ENCODE data around the gene JMJD8.

The JMJD8 gene

GRCh38 chr16:720447-720989, 36.4 kb upstream of the JMJD8 start:
- Histone ChIP-seq H3K4me1 (ENCODE audit: control insufficient read depth, low read depth, low read length) (peaks cover 18% of the 10 kb centered on the region), H3K9me3 (ENCODE audit: control insufficient read depth, low read depth, low read length) (no peaks in the 10 kb centered on the region), H3K9ac (ENCODE audit: low read length) (peak overlapping the region; percentile 75), H3K27ac (ENCODE audit: low read length) (peak overlapping the region; percentile 31), H3K27me3 (ENCODE audit: control insufficient read depth, insufficient read depth, low read length) (peaks cover 14% of the 10 kb centered on the region), H3K36me3 (ENCODE audit: control insufficient read depth, low read depth, low read length) (no peaks in the 10 kb centered on the region), H3K4me3 (ENCODE audit: low read length) (peak overlapping the region; percentile 81)

- Histone ChIP-seq H3K4me3 (ENCODE audit: low read length) (peak overlapping the region; percentile 81), H3K9me3 (ENCODE audit: control insufficient read depth, low read depth, low read length) (no peaks in the 10 kb centered on the region), H3K9ac (ENCODE audit: low read length) (peak overlapping the region; percentile 75), H3K27me3 (ENCODE audit: control insufficient read depth, insufficient read depth, low read length) (peaks cover 12% of the 10 kb centered on the region), H3K4me1 (ENCODE audit: control insufficient read depth, low read depth, low read length) (peaks cover 18% of the 10 kb centered on the region), H3K27ac (ENCODE audit: low read length) (no peak overlapping the region), H3K36me3 (ENCODE audit: control insufficient read depth, low read depth, low read length) (no peaks in the 10 kb centered on the region)
Observed at GRCh38 chr16:719815-720446, 35.8 kb upstream of the JMJD8 start.

- H3K4me3 ChIP-seq (ENCODE audit: low read length), result no peak overlapping the region
- peaks cover 18% of the 10 kb centered on the region for H3K27me3 ChIP-seq (ENCODE audit: control insufficient read depth, insufficient read depth, low read length)
- H3K9me3 ChIP-seq (ENCODE audit: control insufficient read depth, low read depth, low read length), result no peaks in the 10 kb centered on the region
- H3K27ac ChIP-seq (ENCODE audit: low read length), result no peak overlapping the region
- peaks cover 18% of the 10 kb centered on the region for H3K4me1 ChIP-seq (ENCODE audit: control insufficient read depth, low read depth, low read length)
- no peak overlapping the region for H3K9ac ChIP-seq (ENCODE audit: low read length)
- no peaks in the 10 kb centered on the region for H3K36me3 ChIP-seq (ENCODE audit: control insufficient read depth, low read depth, low read length)
Observed at GRCh38 chr16:718922-719321, 34.8 kb upstream of the JMJD8 start.

- H3K27ac ChIP-seq (ENCODE audit: low read length), result no peak overlapping the region
- H3K4me1 ChIP-seq (ENCODE audit: control insufficient read depth, low read depth, low read length), result peaks cover 18% of the 10 kb centered on the region
- H3K27me3 ChIP-seq (ENCODE audit: control insufficient read depth, insufficient read depth, low read length), result peaks cover 23% of the 10 kb centered on the region
- no peaks in the 10 kb centered on the region for H3K36me3 ChIP-seq (ENCODE audit: control insufficient read depth, low read depth, low read length)
- H3K9ac ChIP-seq (ENCODE audit: low read length), result no peak overlapping the region
- no peak overlapping the region for H3K4me3 ChIP-seq (ENCODE audit: low read length)
- no peaks in the 10 kb centered on the region for H3K9me3 ChIP-seq (ENCODE audit: control insufficient read depth, low read depth, low read length)
Observed at GRCh38 chr16:718389-718788, 34.3 kb upstream of the JMJD8 start.

GRCh38 chr16:717450-718245, 33.5 kb upstream of the JMJD8 start:
- peaks cover 18% of the 10 kb centered on the region for H3K4me1 ChIP-seq (ENCODE audit: control insufficient read depth, low read depth, low read length)
- no peak overlapping the region for H3K4me3 ChIP-seq (ENCODE audit: low read length)
- H3K36me3 ChIP-seq (ENCODE audit: control insufficient read depth, low read depth, low read length), result no peaks in the 10 kb centered on the region
- H3K9me3 ChIP-seq (ENCODE audit: control insufficient read depth, low read depth, low read length), result no peaks in the 10 kb centered on the region
- H3K9ac ChIP-seq (ENCODE audit: low read length), result no peak overlapping the region
- peaks cover 27% of the 10 kb centered on the region for H3K27me3 ChIP-seq (ENCODE audit: control insufficient read depth, insufficient read depth, low read length)
- H3K27ac ChIP-seq (ENCODE audit: low read length), result no peak overlapping the region

- H3K27ac ChIP-seq (ENCODE audit: low read length), result no peak overlapping the region
- H3K27me3 ChIP-seq (ENCODE audit: control insufficient read depth, insufficient read depth, low read length), result peaks cover 34% of the 10 kb centered on the region
- H3K4me3 ChIP-seq (ENCODE audit: low read length), result no peak overlapping the region
- peaks cover 18% of the 10 kb centered on the region for H3K4me1 ChIP-seq (ENCODE audit: control insufficient read depth, low read depth, low read length)
- H3K9me3 ChIP-seq (ENCODE audit: control insufficient read depth, low read depth, low read length), result no peaks in the 10 kb centered on the region
- no peak overlapping the region for H3K9ac ChIP-seq (ENCODE audit: low read length)
- no peaks in the 10 kb centered on the region for H3K36me3 ChIP-seq (ENCODE audit: control insufficient read depth, low read depth, low read length)
Observed at GRCh38 chr16:716768-717325, 32.7 kb upstream of the JMJD8 start.

GRCh38 chr16:716200-716568, 32.0 kb upstream of the JMJD8 start:
- Histone ChIP-seq H3K4me3 (ENCODE audit: low read length) (peak overlapping the region; percentile 46), H3K36me3 (ENCODE audit: control insufficient read depth, low read depth, low read length) (no peaks in the 10 kb centered on the region), H3K4me1 (ENCODE audit: control insufficient read depth, low read depth, low read length) (peaks cover 18% of the 10 kb centered on the region), H3K9me3 (ENCODE audit: control insufficient read depth, low read depth, low read length) (no peaks in the 10 kb centered on the region), H3K27ac (ENCODE audit: low read length) (no peak overlapping the region), H3K27me3 (ENCODE audit: control insufficient read depth, insufficient read depth, low read length) (peaks cover 37% of the 10 kb centered on the region), H3K9ac (ENCODE audit: low read length) (no peak overlapping the region)

- no peak overlapping the region for H3K9ac ChIP-seq (ENCODE audit: low read length)
- H3K36me3 ChIP-seq (ENCODE audit: control insufficient read depth, low read depth, low read length), result no peaks in the 10 kb centered on the region
- H3K9me3 ChIP-seq (ENCODE audit: control insufficient read depth, low read depth, low read length), result no peaks in the 10 kb centered on the region
- H3K27ac ChIP-seq (ENCODE audit: low read length), result no peak overlapping the region
- peak overlapping the region; percentile 46 for H3K4me3 ChIP-seq (ENCODE audit: low read length)
- H3K4me1 ChIP-seq (ENCODE audit: control insufficient read depth, low read depth, low read length), result peaks cover 18% of the 10 kb centered on the region
- peaks cover 42% of the 10 kb centered on the region for H3K27me3 ChIP-seq (ENCODE audit: control insufficient read depth, insufficient read depth, low read length)
Observed at GRCh38 chr16:715477-716199, 31.5 kb upstream of the JMJD8 start.

- no peak within 1 kb of the TSS for H3K9ac ChIP-seq (ENCODE audit: low read length)
- H3K36me3 ChIP-seq (ENCODE audit: control insufficient read depth, low read depth, low read length), result no peaks in the 10 kb centered on the region
Observed at GRCh38 chr16:714558-715476, 30.7 kb upstream of the JMJD8 start, which contains the start of gene METRN. METRN (plus strand) TSS chr16:715118; CDS start chr16:715290, 172 bp downstream.

GRCh38 chr16:714079-714478, 29.9 kb upstream of the JMJD8 start:
- Histone ChIP-seq H3K9ac (ENCODE audit: low read length) (no peak overlapping the region), H3K27ac (ENCODE audit: low read length) (no peak overlapping the region), H3K9me3 (ENCODE audit: control insufficient read depth, low read depth, low read length) (no peaks in the 10 kb centered on the region), H3K4me1 (ENCODE audit: control insufficient read depth, low read depth, low read length) (peaks cover 9% of the 10 kb centered on the region), H3K27me3 (ENCODE audit: control insufficient read depth, insufficient read depth, low read length) (peaks cover 47% of the 10 kb centered on the region), H3K36me3 (ENCODE audit: control insufficient read depth, low read depth, low read length) (no peaks in the 10 kb centered on the region), H3K4me3 (ENCODE audit: low read length) (no peak overlapping the region)

More at GRCh38 chr16:714558-715476, 30.7 kb upstream of the JMJD8 start, which contains the start of gene METRN:
- H3K9me3 ChIP-seq (ENCODE audit: control insufficient read depth, low read depth, low read length), result no peaks in the 10 kb centered on the region
- H3K27me3 ChIP-seq (ENCODE audit: control insufficient read depth, insufficient read depth, low read length), result peaks cover 43% of the 10 kb centered on the region
- H3K4me3 ChIP-seq (ENCODE audit: low read length), result peak within 1 kb of the TSS; percentile 46
- peaks cover 13% of the 10 kb centered on the region for H3K4me1 ChIP-seq (ENCODE audit: control insufficient read depth, low read depth, low read length)
- no peak within 1 kb of the TSS for H3K27ac ChIP-seq (ENCODE audit: low read length)
